HG03064 (cell line): ENCODE results near the gene GNAQ.

ENCODE experiments used
- ATAC-seq: cut with Tn5 transposase; IDR thresholded peaks from one replicate; pipeline ENCODE4 v1.9.1; 2021; ENCODE audit warnings: low read depth; ENCODE audit not compliant: unreplicated experiment

GNAQ gene

GRCh38 chr9:77949751-77950436, 81.7 kb downstream of the GNAQ start:
- ATAC-seq: no peak

- no peak for ATAC-seq
These were observed 84.0 kb downstream of the GNAQ start for GRCh38 chr9:77947651-77948050.

- no peak for ATAC-seq
These were observed 84.5 kb downstream of the GNAQ start for GRCh38 chr9:77946969-77947620.

- ATAC-seq: no peak
These were observed 85.3 kb downstream of the GNAQ start for GRCh38 chr9:77946296-77946695.

GRCh38 chr9:77945798-77946197, 85.8 kb downstream of the GNAQ start:
- no peak for ATAC-seq

- no peak for ATAC-seq
These were observed 86.9 kb downstream of the GNAQ start for GRCh38 chr9:77944556-77945243.

GRCh38 chr9:77943057-77943456, 88.6 kb downstream of the GNAQ start:
- no peak for ATAC-seq

- ATAC-seq: no peak
These were observed 92.4 kb downstream of the GNAQ start for GRCh38 chr9:77939149-77939668.

- no peak for ATAC-seq
These were observed 93.4 kb downstream of the GNAQ start for GRCh38 chr9:77938163-77938562.

GRCh38 chr9:77935974-77936373, 95.6 kb downstream of the GNAQ start:
- ATAC-seq: no peak

- ATAC-seq: no peak
These were observed 96.4 kb downstream of the GNAQ start for GRCh38 chr9:77935211-77935610.

GRCh38 chr9:77933976-77934375, 97.6 kb downstream of the GNAQ start:
- ATAC-seq: no peak

GRCh38 chr9:77933019-77933418, 98.6 kb downstream of the GNAQ start:
- ATAC-seq: no peak

GRCh38 chr9:77929942-77930341, 101.7 kb downstream of the GNAQ start:
- ATAC-seq: no peak

- no peak for ATAC-seq
These were observed 104.3 kb downstream of the GNAQ start for GRCh38 chr9:77927265-77927664.

GRCh38 chr9:77926371-77926878, 105.2 kb downstream of the GNAQ start:
- no peak for ATAC-seq

- ATAC-seq: no peak
These were observed 109.0 kb downstream of the GNAQ start for GRCh38 chr9:77922591-77922990.

- ATAC-seq: no peak
These were observed 113.8 kb downstream of the GNAQ start for GRCh38 chr9:77917800-77918199.

- peak; percentile 7 for ATAC-seq
These were observed 114.8 kb downstream of the GNAQ start for GRCh38 chr9:77916820-77917219.

GRCh38 chr9:77916410-77916819, 115.2 kb downstream of the GNAQ start:
- peak; percentile 72 for ATAC-seq

- no peak for ATAC-seq
These were observed 115.9 kb downstream of the GNAQ start for GRCh38 chr9:77915744-77916143.
